ENCODE data around the gene ID1.
A peak's percentile ranks its signal among the peaks of the same experiment; 100 is the strongest.
"Not testable (repeated sequence)": the region's sequence is repeated elsewhere in the genome, so short reads cannot be mapped to it uniquely, and the experiment has no call there.

The ID1 gene

DNA sequence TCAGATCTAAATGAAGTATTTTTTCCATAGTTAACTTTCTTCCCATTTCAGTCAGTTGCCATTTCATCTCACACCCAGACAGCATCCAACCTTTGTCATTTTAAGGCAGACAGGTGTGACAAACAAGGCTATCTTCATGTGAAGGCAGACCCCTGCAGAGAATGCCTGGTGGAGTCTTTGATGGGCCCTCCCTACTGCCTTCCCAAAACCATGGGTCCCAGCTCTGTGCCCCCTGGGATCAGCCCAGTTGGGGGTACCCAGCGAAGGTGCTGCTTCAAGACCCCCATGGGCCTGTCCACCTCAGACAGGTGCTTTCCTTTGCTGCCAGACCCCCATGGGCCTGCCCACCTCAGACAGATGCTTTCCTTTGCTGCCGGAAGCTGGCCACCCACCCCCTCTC, 28.3 kb upstream of the ID1 start:
- H3K4me1 ChIP-seq (ENCODE audit: control insufficient read depth, insufficient read depth, low read length): peaks cover 38% of the 10 kb centered on the region
- no peaks in the 10 kb centered on the region for H3K27me3 ChIP-seq (ENCODE audit: control insufficient read depth, insufficient read depth, low read length)
- no peaks in the 10 kb centered on the region for H3K9me3 ChIP-seq (ENCODE audit: control insufficient read depth, insufficient read depth, low read length)
- H3K4me3 ChIP-seq (ENCODE audit: low read depth, low read length): no peak overlapping the region
- H3K36me3 ChIP-seq (ENCODE audit: control insufficient read depth, insufficient read depth, low read length): no peaks in the 10 kb centered on the region
- peak overlapping the region; percentile 61 for H3K27ac ChIP-seq (ENCODE audit: low read depth, low read length)
- no peak overlapping the region for H3K9ac ChIP-seq (ENCODE audit: low read depth, low read length)

DNA sequence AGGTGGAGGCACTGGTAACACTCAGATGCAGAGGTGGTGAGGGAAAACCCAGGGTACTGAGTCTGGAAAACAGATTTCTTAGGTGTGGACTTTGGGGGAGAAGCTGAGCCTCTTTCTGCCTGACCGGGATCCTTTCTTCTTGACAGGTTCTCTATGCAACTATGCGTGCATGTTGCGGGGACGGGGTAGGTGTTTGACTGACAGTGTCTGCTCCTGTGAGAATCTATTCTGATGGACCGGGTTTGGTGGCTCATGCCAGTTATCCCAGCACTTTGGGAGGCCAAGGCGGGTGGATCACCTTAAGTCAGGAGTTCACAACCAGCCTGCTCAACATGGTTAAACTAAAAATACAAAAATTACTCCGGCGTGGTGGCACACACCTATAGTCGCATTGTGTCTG, 27.9 kb upstream of the ID1 start:
- Histone ChIP-seq H3K27ac (ENCODE audit: low read depth, low read length) (peak overlapping the region; percentile 61), H3K9me3 (ENCODE audit: control insufficient read depth, insufficient read depth, low read length) (no peaks in the 10 kb centered on the region), H3K9ac (ENCODE audit: low read depth, low read length) (no peak overlapping the region), H3K4me3 (ENCODE audit: low read depth, low read length) (no peak overlapping the region), H3K27me3 (ENCODE audit: control insufficient read depth, insufficient read depth, low read length) (no peaks in the 10 kb centered on the region), H3K36me3 (ENCODE audit: control insufficient read depth, insufficient read depth, low read length) (no peaks in the 10 kb centered on the region), H3K4me1 (ENCODE audit: control insufficient read depth, insufficient read depth, low read length) (peaks cover 35% of the 10 kb centered on the region)

DNA sequence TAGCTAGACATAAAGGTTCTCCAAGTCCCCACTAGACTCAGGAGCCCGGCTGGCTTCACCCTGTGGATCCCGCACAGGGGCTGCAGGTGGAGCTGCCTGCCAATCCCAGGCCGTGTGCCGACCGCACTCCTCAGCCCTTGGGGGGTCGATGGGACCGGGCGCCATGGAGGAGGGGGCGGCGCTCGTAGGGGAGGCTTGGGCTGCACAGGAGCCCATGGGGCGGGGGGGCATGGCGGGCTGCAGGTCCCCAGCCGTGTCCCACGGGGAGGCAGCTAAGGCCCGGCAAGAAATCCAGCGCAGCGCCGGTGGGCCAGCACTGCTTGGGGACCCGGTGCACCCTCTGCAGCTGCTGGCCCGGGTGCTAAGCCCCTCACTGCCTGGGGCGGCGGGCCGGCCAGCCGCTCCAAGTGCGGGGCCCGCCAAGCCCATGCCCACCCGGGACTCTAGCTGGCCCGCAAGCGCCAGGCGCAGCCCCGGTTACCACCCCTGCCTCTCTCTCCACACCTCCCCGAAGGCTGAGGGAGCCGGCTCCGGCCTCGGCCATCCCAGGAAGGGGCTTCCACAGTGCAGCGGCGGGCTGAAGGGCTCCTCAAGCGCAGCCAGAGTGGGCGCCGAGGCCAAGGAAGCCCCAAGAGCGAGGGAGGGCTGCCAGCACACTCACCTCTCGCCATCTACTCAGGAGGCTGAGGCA, 26.5 kb upstream of the ID1 start:
- peaks cover 28% of the 10 kb centered on the region for H3K4me1 ChIP-seq (ENCODE audit: control insufficient read depth, insufficient read depth, low read length)
- no peak overlapping the region for H3K27ac ChIP-seq (ENCODE audit: low read depth, low read length)
- H3K27me3 ChIP-seq (ENCODE audit: control insufficient read depth, insufficient read depth, low read length): no peaks in the 10 kb centered on the region
- H3K9me3 ChIP-seq (ENCODE audit: control insufficient read depth, insufficient read depth, low read length): no peaks in the 10 kb centered on the region
- H3K9ac ChIP-seq (ENCODE audit: low read depth, low read length): no peak overlapping the region
- H3K4me3 ChIP-seq (ENCODE audit: low read depth, low read length): no peak overlapping the region
- H3K36me3 ChIP-seq (ENCODE audit: control insufficient read depth, insufficient read depth, low read length): no peaks in the 10 kb centered on the region

DNA sequence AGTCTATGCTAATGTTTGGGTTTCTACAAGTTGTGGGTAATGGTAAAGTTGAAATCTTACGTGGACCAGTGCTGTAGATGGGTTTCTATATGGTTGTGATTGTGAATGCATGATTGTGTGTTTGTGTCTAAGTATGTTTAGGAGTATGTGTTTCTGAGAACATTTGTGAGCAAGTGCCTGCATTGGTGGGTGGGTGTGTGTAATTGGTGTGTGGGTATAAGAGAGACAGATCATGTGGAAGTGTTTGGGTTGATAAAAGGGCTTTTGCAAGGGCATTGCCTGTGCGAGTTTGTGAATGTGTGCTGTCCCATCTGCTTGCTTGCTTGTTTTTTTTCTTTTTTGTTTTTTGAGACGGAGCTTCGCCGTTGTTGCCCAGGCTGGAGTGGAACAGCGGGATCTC, 25.8 kb upstream of the ID1 start:
- Histone ChIP-seq H3K27ac (ENCODE audit: low read depth, low read length) (no peak overlapping the region), H3K4me3 (ENCODE audit: low read depth, low read length) (no peak overlapping the region), H3K36me3 (ENCODE audit: control insufficient read depth, insufficient read depth, low read length) (no peaks in the 10 kb centered on the region)

DNA sequence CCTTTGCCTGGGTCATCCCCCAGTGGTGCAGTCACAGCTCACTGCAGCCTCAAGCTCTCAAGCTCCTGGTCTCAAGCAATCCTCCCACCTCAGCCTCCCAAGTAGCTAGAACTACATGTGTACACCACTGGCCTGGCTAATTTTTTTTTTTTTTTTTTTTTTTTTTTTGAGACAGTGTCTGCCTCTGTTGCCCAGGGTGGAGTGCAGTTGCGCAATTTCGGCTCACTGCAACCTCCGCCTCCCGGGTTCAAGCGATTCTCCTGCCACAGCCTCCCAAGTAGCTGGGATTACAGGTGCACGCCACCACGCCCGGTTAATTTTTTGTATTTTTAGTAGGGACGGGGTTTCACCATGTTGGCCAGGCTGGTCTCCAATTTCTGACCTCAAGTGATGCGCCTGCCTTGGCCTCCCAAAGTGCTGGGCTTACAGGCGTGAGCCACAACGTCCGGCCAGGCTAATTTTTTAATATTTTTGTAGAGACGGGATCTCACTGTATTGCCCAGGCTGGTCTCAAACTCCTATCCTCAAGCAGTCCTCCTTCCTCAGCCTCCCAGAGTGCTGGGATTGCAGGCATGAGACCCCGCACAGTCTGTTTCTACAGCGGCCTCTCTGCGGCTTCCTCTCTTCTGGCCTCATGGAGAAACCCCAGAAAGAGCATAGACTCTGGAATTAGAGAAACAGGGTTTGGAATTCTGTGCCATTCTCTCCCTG, 25.0 kb upstream of the ID1 start:
- H3K9me3 ChIP-seq (ENCODE audit: control insufficient read depth, insufficient read depth, low read length); H3K27me3 ChIP-seq (ENCODE audit: control insufficient read depth, insufficient read depth, low read length); H3K36me3 ChIP-seq (ENCODE audit: control insufficient read depth, insufficient read depth, low read length); H3K9ac ChIP-seq (ENCODE audit: low read depth, low read length); H3K4me3 ChIP-seq (ENCODE audit: low read depth, low read length): not testable (repeated sequence)
- Histone ChIP-seq H3K4me1 (ENCODE audit: control insufficient read depth, insufficient read depth, low read length) (peaks cover 21% of the 10 kb centered on the region), H3K27ac (ENCODE audit: low read depth, low read length) (peak overlapping the region; percentile 98)

More for the DNA sequence above, 25.8 kb upstream of the ID1 start:
- Histone ChIP-seq H3K9me3 (ENCODE audit: control insufficient read depth, insufficient read depth, low read length) (no peaks in the 10 kb centered on the region), H3K27me3 (ENCODE audit: control insufficient read depth, insufficient read depth, low read length) (no peaks in the 10 kb centered on the region), H3K4me1 (ENCODE audit: control insufficient read depth, insufficient read depth, low read length) (peaks cover 21% of the 10 kb centered on the region), H3K9ac (ENCODE audit: low read depth, low read length) (no peak overlapping the region)

DNA sequence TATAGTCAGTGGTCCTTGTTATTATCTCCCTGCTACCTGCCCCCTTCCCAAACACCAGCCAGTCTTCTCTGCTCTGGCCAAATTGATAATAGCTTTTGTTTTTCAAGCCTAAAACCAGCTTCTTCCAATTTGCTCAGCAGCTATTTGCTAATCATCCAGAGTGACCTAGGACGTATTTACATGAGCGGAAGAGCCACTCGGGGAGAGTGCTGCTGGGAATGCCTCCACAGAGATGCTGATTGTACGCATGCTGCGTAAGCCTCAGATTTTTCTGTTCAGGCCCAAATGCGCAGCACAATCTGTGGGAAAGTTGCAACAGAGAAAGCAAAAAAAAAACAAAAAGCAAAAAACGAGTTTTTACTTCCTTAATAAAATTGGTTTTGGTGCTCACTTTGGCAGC, 24.4 kb upstream of the ID1 start:
- Histone ChIP-seq H3K27ac (ENCODE audit: low read depth, low read length) (peak overlapping the region; percentile 98), H3K36me3 (ENCODE audit: control insufficient read depth, insufficient read depth, low read length) (no peaks in the 10 kb centered on the region), H3K4me1 (ENCODE audit: control insufficient read depth, insufficient read depth, low read length) (peaks cover 21% of the 10 kb centered on the region), H3K9ac (ENCODE audit: low read depth, low read length) (no peak overlapping the region), H3K27me3 (ENCODE audit: control insufficient read depth, insufficient read depth, low read length) (no peaks in the 10 kb centered on the region), H3K9me3 (ENCODE audit: control insufficient read depth, insufficient read depth, low read length) (no peaks in the 10 kb centered on the region), H3K4me3 (ENCODE audit: low read depth, low read length) (no peak overlapping the region)

DNA sequence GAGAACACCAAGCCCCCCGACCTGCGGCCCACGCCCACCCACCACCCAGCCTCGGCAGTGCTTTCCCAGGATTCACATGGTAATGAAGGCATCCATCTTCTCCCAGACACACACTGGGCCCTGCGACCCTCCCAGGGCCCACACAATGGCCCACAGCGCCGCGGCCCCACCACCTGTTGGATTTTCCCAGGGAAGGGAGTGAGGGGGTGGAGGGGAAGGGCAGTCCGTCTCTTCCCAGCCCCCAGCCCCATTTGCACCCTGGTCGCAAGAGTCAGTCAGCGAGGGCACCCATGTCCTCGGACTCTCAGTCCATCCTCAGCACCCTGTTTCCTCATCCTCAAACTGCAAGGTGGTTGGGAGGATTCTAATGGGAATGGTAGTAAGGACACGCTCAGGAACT, 23.7 kb upstream of the ID1 start:
- Histone ChIP-seq H3K36me3 (ENCODE audit: control insufficient read depth, insufficient read depth, low read length) (no peaks in the 10 kb centered on the region), H3K9ac (ENCODE audit: low read depth, low read length) (no peak overlapping the region), H3K27ac (ENCODE audit: low read depth, low read length) (peak overlapping the region; percentile 98), H3K4me3 (ENCODE audit: low read depth, low read length) (no peak overlapping the region), H3K4me1 (ENCODE audit: control insufficient read depth, insufficient read depth, low read length) (peaks cover 22% of the 10 kb centered on the region), H3K9me3 (ENCODE audit: control insufficient read depth, insufficient read depth, low read length) (no peaks in the 10 kb centered on the region), H3K27me3 (ENCODE audit: control insufficient read depth, insufficient read depth, low read length) (no peaks in the 10 kb centered on the region)

DNA sequence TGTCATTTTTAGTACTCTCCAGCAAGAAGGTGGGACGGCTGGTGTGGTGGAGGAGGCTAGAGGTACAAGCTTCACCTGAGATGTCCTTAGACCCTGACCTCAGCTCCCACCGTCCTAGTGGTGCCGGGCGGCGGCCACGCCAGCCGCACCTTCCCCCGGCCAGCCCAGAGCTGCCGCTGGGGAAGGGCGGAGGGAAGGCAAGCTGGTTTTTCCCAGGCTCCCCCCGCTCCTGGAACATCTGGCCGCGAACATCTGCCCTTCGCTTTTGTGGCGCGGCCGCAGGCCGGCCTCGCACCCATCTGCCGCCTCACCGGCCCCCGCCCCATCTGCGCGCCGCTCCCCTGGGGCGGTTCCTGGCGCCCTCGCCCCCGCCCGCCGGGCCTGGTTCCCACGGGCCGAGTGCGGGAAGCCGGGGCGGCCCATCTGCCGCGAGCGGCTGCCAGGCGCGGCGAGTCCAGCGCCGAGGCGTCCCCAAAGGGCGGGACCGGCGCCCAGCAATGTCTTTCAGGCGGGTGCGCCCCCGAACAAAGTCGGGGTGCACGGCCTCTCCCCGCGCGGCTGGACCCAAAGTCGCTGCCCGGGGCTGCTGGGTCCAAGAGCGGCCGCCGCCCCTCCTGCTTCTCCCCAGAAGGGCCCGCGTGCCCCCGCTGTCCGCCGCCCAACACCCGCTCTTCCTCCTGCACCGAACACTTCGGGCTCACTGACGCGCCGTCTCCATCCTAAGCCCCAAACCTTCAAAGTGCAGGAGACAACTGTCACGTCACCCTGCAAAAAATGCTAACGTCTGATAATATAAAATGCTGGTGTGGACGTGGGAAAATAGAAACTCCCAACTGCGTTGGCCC, 17.3 kb upstream of the ID1 start:
- Histone ChIP-seq H3K27ac (ENCODE audit: low read depth, low read length) (no peak overlapping the region), H3K9ac (ENCODE audit: low read depth, low read length) (no peak overlapping the region), H3K4me3 (ENCODE audit: low read depth, low read length) (peak overlapping the region; percentile 38; the same call in 1 of the 2 replicates), H3K4me1 (ENCODE audit: control insufficient read depth, insufficient read depth, low read length) (peaks cover 23% of the 10 kb centered on the region), H3K27me3 (ENCODE audit: control insufficient read depth, insufficient read depth, low read length) (peaks cover 6% of the 10 kb centered on the region; the same call in 1 of the 2 replicates), H3K36me3 (ENCODE audit: control insufficient read depth, insufficient read depth, low read length) (no peaks in the 10 kb centered on the region), H3K9me3 (ENCODE audit: control insufficient read depth, insufficient read depth, low read length) (no peaks in the 10 kb centered on the region)

DNA sequence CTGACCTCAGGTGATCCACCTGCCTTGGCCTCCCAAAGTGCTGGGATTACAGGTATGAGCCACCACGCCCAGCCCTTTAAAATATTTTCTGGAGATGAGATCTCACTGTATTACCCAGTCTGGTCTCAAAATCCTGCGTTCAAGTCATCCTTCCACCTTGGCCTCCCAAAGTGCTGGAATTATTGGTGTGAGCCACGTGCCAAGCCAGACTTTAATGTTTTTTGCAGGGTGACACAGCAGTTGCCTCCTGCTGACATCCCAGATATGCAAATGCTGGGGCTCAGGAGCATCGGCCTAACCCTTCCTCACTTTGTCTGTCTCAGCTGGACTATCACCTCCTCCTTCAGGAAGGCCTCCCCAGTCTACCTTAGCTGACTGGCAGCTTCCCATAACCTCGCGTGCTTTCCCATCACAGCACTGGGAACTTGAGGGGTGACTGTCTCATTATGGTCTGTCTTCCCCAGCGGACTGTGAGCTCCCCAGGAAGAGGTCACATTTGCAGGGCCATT, 14.3 kb upstream of the ID1 start:
- Histone ChIP-seq H3K4me1 (ENCODE audit: control insufficient read depth, insufficient read depth, low read length) (peaks cover 34% of the 10 kb centered on the region), H3K27me3 (ENCODE audit: control insufficient read depth, insufficient read depth, low read length) (peaks cover 6% of the 10 kb centered on the region; the same call in 1 of the 2 replicates), H3K36me3 (ENCODE audit: control insufficient read depth, insufficient read depth, low read length) (no peaks in the 10 kb centered on the region), H3K9me3 (ENCODE audit: control insufficient read depth, insufficient read depth, low read length) (no peaks in the 10 kb centered on the region), H3K4me3 (ENCODE audit: low read depth, low read length) (no peak overlapping the region), H3K27ac (ENCODE audit: low read depth, low read length) (peak overlapping the region; percentile 87), H3K9ac (ENCODE audit: low read depth, low read length) (peak overlapping the region; percentile 15; the same call in 1 of the 2 replicates)

DNA sequence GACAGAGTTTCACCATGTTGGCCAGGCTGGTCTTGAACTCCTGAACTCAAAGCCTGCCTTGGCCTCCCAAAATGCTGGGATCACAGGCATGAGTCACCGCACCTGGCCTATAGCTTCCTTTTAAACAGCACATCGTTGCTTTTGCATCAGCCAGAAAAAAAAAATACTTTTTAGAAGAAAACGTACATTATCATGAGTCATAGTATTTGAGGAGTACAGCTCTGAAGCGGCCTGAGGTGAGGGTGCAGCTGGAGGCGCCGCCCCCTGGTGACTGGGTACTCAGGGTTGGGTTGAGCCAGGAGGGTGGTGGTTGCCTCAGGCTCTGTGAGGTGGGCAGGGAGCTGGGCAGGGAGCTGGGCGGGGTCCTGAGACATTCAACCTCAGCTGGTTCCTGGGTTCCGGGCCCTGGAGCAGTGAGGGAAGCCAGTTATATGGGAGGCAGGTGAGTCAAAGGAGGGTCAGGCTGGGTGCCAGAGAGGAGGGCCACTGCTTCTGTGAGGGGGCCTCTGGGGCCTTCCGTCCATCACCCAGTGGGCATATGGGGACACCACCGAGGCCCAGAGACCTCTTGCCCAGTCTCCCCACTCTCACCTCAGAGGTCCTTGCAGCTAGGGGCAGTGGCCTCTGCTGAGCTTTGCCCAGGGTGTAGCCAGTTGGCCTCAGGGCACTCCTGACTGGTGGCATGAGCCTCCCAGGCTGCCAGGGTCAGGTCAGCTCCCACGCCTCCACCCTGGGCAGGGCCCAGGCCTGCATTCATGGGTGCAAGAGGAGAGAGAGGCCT, 11.7 kb upstream of the ID1 start:
- no peak overlapping the region for H3K27ac ChIP-seq (ENCODE audit: low read depth, low read length)
- peaks cover 34% of the 10 kb centered on the region for H3K4me1 ChIP-seq (ENCODE audit: control insufficient read depth, insufficient read depth, low read length)

More for the DNA sequence above, 11.7 kb upstream of the ID1 start:
- Histone ChIP-seq H3K27me3 (ENCODE audit: control insufficient read depth, insufficient read depth, low read length) (0 out of 2 replicates have a peak, but pooled peaks cover 2% of the 10 kb centered on the region), H3K9ac (ENCODE audit: low read depth, low read length) (no peak overlapping the region), H3K9me3 (ENCODE audit: control insufficient read depth, insufficient read depth, low read length) (no peaks in the 10 kb centered on the region), H3K4me3 (ENCODE audit: low read depth, low read length) (no peak overlapping the region), H3K36me3 (ENCODE audit: control insufficient read depth, insufficient read depth, low read length) (no peaks in the 10 kb centered on the region)

All from HUES48 (cell line).